ENCODE measurements around the gene GRID2. TPM values are rescaled to one million over a fixed set of nuclear protein-coding genes. Genes with fewer than 3 reads are reported as not detected.

The GRID2 gene
- total RNA-seq, 2 donors from 2014 or later, result 0.16 TPM; not detected in 1

DNA sequence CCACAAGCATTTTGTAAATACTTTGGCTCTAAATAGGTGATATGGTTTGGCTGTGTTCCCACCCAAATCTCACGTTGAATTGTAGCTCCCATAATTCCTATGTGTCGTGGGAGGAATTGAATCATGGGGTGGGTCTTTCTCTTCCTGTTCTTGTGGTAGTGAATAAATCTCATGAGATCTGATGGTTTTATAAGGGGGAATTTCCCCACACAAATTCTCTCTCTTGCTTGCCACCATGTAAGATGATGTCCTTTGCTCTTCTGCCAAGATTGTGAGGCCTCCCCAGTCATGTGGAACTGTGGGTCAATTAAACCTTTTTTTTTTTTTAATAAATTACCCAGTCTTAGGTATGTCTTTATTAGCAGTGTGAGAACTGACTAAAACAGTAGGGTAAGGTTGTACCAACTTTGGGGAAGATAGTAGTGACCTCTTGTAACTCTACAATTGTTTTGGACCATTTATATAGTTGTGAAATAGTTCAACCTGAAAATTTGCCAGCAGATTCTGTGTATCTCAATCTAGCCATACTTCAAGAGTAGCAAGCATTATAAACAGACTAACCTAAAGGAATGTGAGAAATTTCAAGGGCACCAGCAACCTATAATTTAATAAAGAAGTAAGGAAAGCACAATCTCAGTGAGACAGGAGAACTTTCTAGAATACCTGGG is 727.8 kb downstream of the GRID2 start:
- H3K27me3 ChIP-seq, result no peaks in the 10 kb centered on the region
- H3K4me3 ChIP-seq, result no peak overlapping the region
- H3K27ac ChIP-seq, result no peak overlapping the region
- DNase-seq (ENCODE audit: low spot score), result no peak
- TF ChIP-seq, protein P1, sequence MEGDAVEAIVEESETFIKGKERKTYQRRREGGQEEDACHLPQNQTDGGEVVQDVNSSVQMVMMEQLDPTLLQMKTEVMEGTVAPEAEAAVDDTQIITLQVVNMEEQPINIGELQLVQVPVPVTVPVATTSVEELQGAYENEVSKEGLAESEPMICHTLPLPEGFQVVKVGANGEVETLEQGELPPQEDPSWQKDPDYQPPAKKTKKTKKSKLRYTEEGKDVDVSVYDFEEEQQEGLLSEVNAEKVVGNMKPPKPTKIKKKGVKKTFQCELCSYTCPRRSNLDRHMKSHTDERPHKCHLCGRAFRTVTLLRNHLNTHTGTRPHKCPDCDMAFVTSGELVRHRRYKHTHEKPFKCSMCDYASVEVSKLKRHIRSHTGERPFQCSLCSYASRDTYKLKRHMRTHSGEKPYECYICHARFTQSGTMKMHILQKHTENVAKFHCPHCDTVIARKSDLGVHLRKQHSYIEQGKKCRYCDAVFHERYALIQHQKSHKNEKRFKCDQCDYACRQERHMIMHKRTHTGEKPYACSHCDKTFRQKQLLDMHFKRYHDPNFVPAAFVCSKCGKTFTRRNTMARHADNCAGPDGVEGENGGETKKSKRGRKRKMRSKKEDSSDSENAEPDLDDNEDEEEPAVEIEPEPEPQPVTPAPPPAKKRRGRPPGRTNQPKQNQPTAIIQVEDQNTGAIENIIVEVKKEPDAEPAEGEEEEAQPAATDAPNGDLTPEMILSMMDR (IDR thresholded peaks at IDR 0.05), result no peak
- no peaks in the 10 kb centered on the region for H3K9me3 ChIP-seq
- H3K4me1 ChIP-seq, result no peaks in the 10 kb centered on the region
- H3K36me3 ChIP-seq, result no peaks in the 10 kb centered on the region

DNA sequence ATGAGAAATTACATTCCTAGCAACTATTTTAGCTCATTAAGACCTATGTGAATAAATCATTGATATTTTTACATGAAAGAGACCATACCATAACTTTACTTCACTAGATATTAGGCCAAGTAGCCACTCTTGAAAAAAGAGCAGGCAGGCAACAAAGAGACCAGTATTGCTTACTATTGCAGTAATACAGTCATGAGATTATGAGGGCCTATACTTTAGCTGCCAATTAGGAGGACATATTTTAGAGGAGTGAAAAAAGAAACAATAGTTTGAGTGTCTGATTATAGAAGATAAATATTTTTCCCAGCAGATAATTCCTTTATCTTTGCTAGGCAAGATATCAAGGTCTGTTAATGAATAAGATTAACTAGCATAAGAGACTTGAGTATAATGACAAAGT is 739.0 kb downstream of the GRID2 start:
- Histone ChIP-seq H3K4me3 (no peak overlapping the region), H3K36me3 (no peaks in the 10 kb centered on the region), H3K9me3 (peaks cover 0 to 3% of the 10 kb centered on the region in 2 donors), H3K27me3 (no peaks in the 10 kb centered on the region), H3K27ac (no peak overlapping the region), H3K4me1 (no peaks in the 10 kb centered on the region)
- TF ChIP-seq, protein P1 (IDR thresholded peaks at IDR 0.05), result no peak
- no peak for DNase-seq (ENCODE audit: low spot score)

DNA sequence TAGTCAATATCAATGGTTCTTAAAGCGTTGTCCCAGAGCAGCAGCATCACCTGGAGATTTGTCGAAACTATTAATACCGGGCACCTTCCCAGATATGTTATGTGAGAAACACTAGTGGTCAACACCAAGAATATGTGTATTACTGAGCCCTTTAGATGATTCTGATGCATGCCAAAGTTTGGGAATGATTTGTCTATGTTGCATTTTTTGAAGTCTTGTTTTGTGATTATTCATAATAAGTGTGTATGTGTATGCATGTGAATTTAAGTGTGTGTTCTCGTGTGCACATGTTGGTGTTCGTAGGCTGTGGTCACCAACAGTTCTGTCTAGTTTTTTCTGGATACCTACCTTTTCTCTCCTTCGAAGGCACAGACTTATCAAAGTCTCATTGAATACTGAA is 749.4 kb downstream of the GRID2 start:
- no peak for DNase-seq (ENCODE audit: low spot score)

DNA sequence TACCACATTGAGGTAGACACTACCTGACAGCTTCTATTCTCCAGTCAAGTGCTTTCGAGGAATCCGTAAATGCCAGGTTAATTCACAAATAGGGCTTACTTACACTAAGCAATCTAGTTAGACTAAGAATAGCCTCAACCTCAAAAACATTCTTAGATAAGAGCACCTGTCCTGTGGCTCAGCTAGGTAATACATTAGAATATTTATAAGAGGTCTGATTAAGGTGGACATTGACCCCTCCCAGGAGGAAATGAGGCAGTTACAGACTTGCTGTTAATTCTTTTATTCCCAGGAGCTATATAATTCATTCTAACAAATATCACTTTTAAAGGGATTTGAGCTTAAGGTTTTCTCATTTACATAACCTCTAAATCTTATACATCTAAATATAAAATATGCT is 758.1 kb downstream of the GRID2 start:
- H3K36me3 ChIP-seq, result no peaks in the 10 kb centered on the region
- H3K4me1 ChIP-seq, result no peaks in the 10 kb centered on the region
- no peaks in the 10 kb centered on the region for H3K27me3 ChIP-seq
- no peaks in the 10 kb centered on the region for H3K9me3 ChIP-seq
- no peak overlapping the region for H3K4me3 ChIP-seq
- TF ChIP-seq, protein P1 (IDR thresholded peaks at IDR 0.05), result no peak
- no peak overlapping the region for H3K27ac ChIP-seq
- DNase-seq (ENCODE audit: low spot score), result no peak

More for the DNA sequence above, 749.4 kb downstream of the GRID2 start:
- Histone ChIP-seq H3K27ac (no peak overlapping the region), H3K27me3 (no peaks in the 10 kb centered on the region), H3K36me3 (no peaks in the 10 kb centered on the region), H3K4me3 (no peak overlapping the region), H3K9me3 (no peaks in the 10 kb centered on the region), H3K4me1 (no peaks in the 10 kb centered on the region)
- TF ChIP-seq, protein P1 (IDR thresholded peaks at IDR 0.05), result no peak

DNA sequence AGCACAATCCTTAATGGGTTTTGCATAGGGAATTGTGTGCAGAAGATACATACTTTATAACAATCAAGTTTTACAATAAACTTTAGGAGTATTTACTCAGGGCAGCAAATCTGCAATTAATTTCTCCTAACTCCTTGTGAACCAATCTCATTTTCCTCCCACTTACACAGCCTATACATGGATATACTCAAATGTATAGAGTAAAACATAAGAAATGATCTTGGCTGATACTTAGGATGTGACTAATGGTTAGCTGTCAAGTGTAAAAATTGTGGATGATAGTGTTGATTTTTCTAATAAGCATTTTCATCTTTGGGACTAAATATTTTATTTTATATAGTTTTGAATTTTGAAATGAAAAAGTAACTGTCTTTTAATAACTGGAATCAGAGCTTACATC is 759.6 kb downstream of the GRID2 start:
- H3K36me3 ChIP-seq, result no peaks in the 10 kb centered on the region
- H3K4me3 ChIP-seq, result no peak overlapping the region
- H3K4me1 ChIP-seq, result no peaks in the 10 kb centered on the region
- H3K27me3 ChIP-seq, result no peaks in the 10 kb centered on the region
- no peak overlapping the region for H3K27ac ChIP-seq
- no peak for DNase-seq (ENCODE audit: low spot score)
- no peaks in the 10 kb centered on the region for H3K9me3 ChIP-seq
- TF ChIP-seq, protein P1 (IDR thresholded peaks at IDR 0.05), result no peak

DNA sequence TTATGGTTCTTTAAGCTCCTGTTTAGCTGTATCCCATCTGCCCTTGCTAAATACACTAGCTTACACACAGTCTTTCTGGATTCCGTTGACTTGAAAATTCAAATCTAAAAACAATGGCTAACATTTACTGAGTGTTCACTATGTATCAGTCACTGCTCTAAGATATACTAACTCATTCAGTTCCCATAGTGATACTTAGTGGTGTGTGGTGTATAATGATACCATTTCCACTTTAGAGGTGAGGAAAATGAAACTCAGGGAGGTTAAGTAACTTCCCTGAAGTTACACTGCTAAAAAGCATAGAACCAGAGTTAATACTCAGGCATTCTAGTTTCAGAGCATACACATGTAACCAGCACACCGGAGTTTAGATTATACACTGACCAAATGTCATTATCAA is 762.0 kb downstream of the GRID2 start:
- Histone ChIP-seq H3K36me3 (no peaks in the 10 kb centered on the region), H3K27ac (no peak overlapping the region), H3K4me3 (no peak overlapping the region), H3K9me3 (no peaks in the 10 kb centered on the region), H3K4me1 (no peaks in the 10 kb centered on the region), H3K27me3 (no peaks in the 10 kb centered on the region)
- TF ChIP-seq, protein P1 (IDR thresholded peaks at IDR 0.05), result no peak
- no peak for DNase-seq (ENCODE audit: low spot score)
